GM23248 (cell line): ENCODE results near the gene GPC1. TPM values are rescaled to one million over a fixed set of nuclear protein-coding genes. Genes with fewer than 3 reads are reported as not detected.

ENCODE experiments used
- DNase-seq: peaks from one replicate; pipeline ENCODE4 v3.0.0-alpha.2; 2015
- H2AFZ ChIP-seq: fragments of 200-600 bp; sonication (generic); 2 replicates; pipeline ENCODE4 v1.6.1; 2016; ENCODE audit warnings: antibody characterized with exemption
- H3F3A ChIP-seq: fragments of 200-600 bp; sonication (generic); 2 replicates; pipeline ENCODE4 v1.6.1; 2016; ENCODE audit warnings: mild to moderate bottlenecking, antibody characterized with exemption, mixed run types; ENCODE audit not compliant: insufficient read depth
- H3K27ac ChIP-seq: fragments of 200-600 bp; sonication (generic); 2 replicates; pipeline ENCODE4 v1.5.1; 2016; ENCODE audit warnings: mild to moderate bottlenecking
- H3K27me3 ChIP-seq: fragments of 200-600 bp; sonication (generic); replicated peaks from 2 replicates; pipeline ENCODE4 v1.6.1; 2016; ENCODE audit warnings: mild to moderate bottlenecking; ENCODE audit not compliant: insufficient read depth
- H3K36me3 ChIP-seq: fragments of 200-600 bp; sonication (generic); 2 replicates; pipeline ENCODE4 v1.6.1; 2016; ENCODE audit warnings: low read depth, mild to moderate bottlenecking
- H3K4me1 ChIP-seq: fragments of 200-600 bp; sonication (generic); 2 replicates; pipeline ENCODE4 v1.6.1; 2016; ENCODE audit warnings: mild to moderate bottlenecking; ENCODE audit not compliant: insufficient read depth
- H3K4me2 ChIP-seq: fragments of 200-600 bp; sonication (generic); one replicate; pipeline ENCODE4 v1.6.1; 2016; ENCODE audit warnings: mild to moderate bottlenecking; ENCODE audit not compliant: unreplicated experiment
- H3K4me3 ChIP-seq: fragments of 200-600 bp; sonication (generic); 2 replicates; pipeline ENCODE4 v1.5.1; 2016; ENCODE audit warnings: mild to moderate bottlenecking
- H3K79me2 ChIP-seq: fragments of 200-600 bp; sonication (generic); 2 replicates; pipeline ENCODE4 v1.6.1; 2016; ENCODE audit warnings: mild to moderate bottlenecking; ENCODE audit not compliant: insufficient read depth
- H3K9ac ChIP-seq: fragments of 200-600 bp; sonication (generic); 2 replicates; pipeline ENCODE4 v1.6.1; 2016; ENCODE audit warnings: mild to moderate bottlenecking
- H3K9me2 ChIP-seq: fragments of 200-600 bp; sonication (generic); 2 replicates; pipeline ENCODE4 v1.6.1; 2016; ENCODE audit warnings: mixed run types, mild to moderate bottlenecking, moderate library complexity; ENCODE audit not compliant: insufficient read depth
- H3K9me3 ChIP-seq: fragments of 200-600 bp; sonication (generic); one replicate; pipeline ENCODE4 v1.6.1; 2017; ENCODE audit warnings: low read depth
- H4K20me1 ChIP-seq: fragments of 200-600 bp; sonication (generic); 2 replicates; pipeline ENCODE4 v1.6.0; 2016; ENCODE audit not compliant: insufficient read depth
- EZH2 ChIP-seq: fragments of 200-600 bp; sonication (generic); IDR thresholded peaks from 2 replicates; pipeline ENCODE4 v1.6.1; 2018; ENCODE audit warnings: antibody characterized with exemption, mild to moderate bottlenecking; ENCODE audit not compliant: insufficient read depth, poor library complexity, severe bottlenecking
- EZH2phosphoT487 ChIP-seq: fragments of 200-600 bp; sonication (generic); IDR thresholded peaks from 2 replicates; pipeline ENCODE4 v1.6.1; 2018; ENCODE audit warnings: antibody characterized with exemption, moderate library complexity, mild to moderate bottlenecking, low read depth; ENCODE audit not compliant: insufficient read depth
- WGBS, 2 experiments: methylation state at CpG; one replicate each; pipeline ENCODE4 v1.1.6; 2015 to 2017; ENCODE audit warnings: low lambda C conversion rate in 2 of 2, low coverage in 1 of 2; ENCODE audit errors: missing lambda C conversion rate in 2 of 2; 5-methylcytosine and 5-hydroxymethylcytosine counted together
- in situ Hi-C: fragments of 300-500 bp; cut with MboI; formaldehyde crosslinking; loops from 2 replicates; pipeline ENCODE4 v1.15.0; 2020
- polyA plus RNA-seq: library from polyadenylated mRNA; unstranded; fragments of >200 nt; fragmentation: Nextera tagmentation; extraction: Ambion mirVana; gene quantifications from 2 replicates; pipeline ENCODE4 v1.2.1, GENCODE V29; 2016
- total RNA-seq: library from RNA; depleted of rRNA; stranded (reverse); fragments of >200 nt; shearing (Covaris generic); gene quantifications from 2 replicates; pipeline ENCODE4 v1.2.3, GENCODE V29; 2014

Gene GPC1
- total and polyA plus RNA-seq, 2 experiments from 2014 or later: 66.4 to 88.2 TPM

GRCh38 chr2:240479111-240479501 is 43.6 kb downstream of the GPC1 start:
- no peaks in the 10 kb centered on the region for H3K27me3 ChIP-seq
- no peak overlapping the region for H3K4me2 ChIP-seq
- H3K4me1 ChIP-seq: no peaks in the 10 kb centered on the region
- H3K27ac ChIP-seq: no peak overlapping the region
- 50 to 51% methylated on average over 12 of the region's 12 CpGs for WGBS, 2 experiments
- H3K9me2 ChIP-seq: no peaks in the 10 kb centered on the region
- in situ Hi-C loops: no loop called here
- no peak for TF ChIP-seq EZH2
- no peak for TF ChIP-seq EZH2phosphoT487
- no peaks in the 10 kb centered on the region for H4K20me1 ChIP-seq
- H3K36me3 ChIP-seq: no peaks in the 10 kb centered on the region
- no peak overlapping the region for H3K9ac ChIP-seq
- H3K79me2 ChIP-seq: no peaks in the 10 kb centered on the region
- no peak overlapping the region for H2AFZ ChIP-seq
- DNase-seq: no peak
- no peaks in the 10 kb centered on the region for H3K9me3 ChIP-seq
- no peaks in the 10 kb centered on the region for H3F3A ChIP-seq
- H3K4me3 ChIP-seq: no peak overlapping the region

- Histone ChIP-seq H3K4me3 (no peak overlapping the region), H2AFZ (no peak overlapping the region), H3K9me3 (no peaks in the 10 kb centered on the region), H3K4me2 (no peak overlapping the region), H3K79me2 (no peaks in the 10 kb centered on the region), H3K36me3 (no peaks in the 10 kb centered on the region), H3K9ac (no peak overlapping the region), H4K20me1 (no peaks in the 10 kb centered on the region), H3K4me1 (no peaks in the 10 kb centered on the region), H3K27ac (no peak overlapping the region), H3K27me3 (no peaks in the 10 kb centered on the region), H3F3A (no peaks in the 10 kb centered on the region), H3K9me2 (no peaks in the 10 kb centered on the region)
- DNase-seq: no peak
- in situ Hi-C loops: no loop called here
- TF ChIP-seq EZH2phosphoT487: no peak
- TF ChIP-seq EZH2: no peak
- WGBS, 2 experiments: 79 to 80% methylated on average over 25 of the region's 25 CpGs
These were observed 45.6 kb downstream of the GPC1 start for GRCh38 chr2:240480834-240481623.

GRCh38 chr2:240481720-240482119 is 46.3 kb downstream of the GPC1 start:
- H3K9ac ChIP-seq: no peak overlapping the region
- 73 to 90% methylated on average over 4 to 5 of the region's 5 CpGs for WGBS, 2 experiments
- H3K9me2 ChIP-seq: no peaks in the 10 kb centered on the region
- no peaks in the 10 kb centered on the region for H3K4me1 ChIP-seq
- H2AFZ ChIP-seq: no peak overlapping the region
- H4K20me1 ChIP-seq: no peaks in the 10 kb centered on the region
- H3K27me3 ChIP-seq: no peaks in the 10 kb centered on the region
- in situ Hi-C loops: no loop called here
- no peak overlapping the region for H3K4me3 ChIP-seq
- no peaks in the 10 kb centered on the region for H3F3A ChIP-seq
- H3K27ac ChIP-seq: no peak overlapping the region
- TF ChIP-seq EZH2phosphoT487 (no peak), EZH2 (no peak)
- H3K4me2 ChIP-seq: no peak overlapping the region
- H3K9me3 ChIP-seq: no peaks in the 10 kb centered on the region
- DNase-seq: no peak
- H3K36me3 ChIP-seq: no peaks in the 10 kb centered on the region
- H3K79me2 ChIP-seq: no peaks in the 10 kb centered on the region

GRCh38 chr2:240482141-240482540 is 46.7 kb downstream of the GPC1 start:
- H3K4me1 ChIP-seq: no peaks in the 10 kb centered on the region
- H3K9ac ChIP-seq: no peak overlapping the region
- H2AFZ ChIP-seq: no peak overlapping the region
- no peaks in the 10 kb centered on the region for H3K27me3 ChIP-seq
- in situ Hi-C loops: no loop called here
- TF ChIP-seq EZH2phosphoT487 (no peak), EZH2 (no peak)
- no peaks in the 10 kb centered on the region for H3F3A ChIP-seq
- no peak overlapping the region for H3K27ac ChIP-seq
- no peak overlapping the region for H3K4me3 ChIP-seq
- 65% methylated on average over 11 of the region's 11 CpGs for whole genome bisulfite sequencing, 2 experiments
- H3K9me3 ChIP-seq: no peaks in the 10 kb centered on the region
- no peaks in the 10 kb centered on the region for H3K9me2 ChIP-seq
- no peaks in the 10 kb centered on the region for H3K36me3 ChIP-seq
- no peak overlapping the region for H3K4me2 ChIP-seq
- H3K79me2 ChIP-seq: no peaks in the 10 kb centered on the region
- DNase-seq: no peak
- H4K20me1 ChIP-seq: no peaks in the 10 kb centered on the region
